GM21423 (cell line): ENCODE measurements around the gene PLCB1.
A peak's percentile ranks its signal among the peaks of the same experiment; 100 is the strongest.
"Not testable (repeated sequence)": the region's sequence is repeated elsewhere in the genome, so short reads cannot be mapped to it uniquely, and the experiment has no call there.

Source experiments
- ATAC-seq: cut with Tn5 transposase; IDR thresholded peaks from one replicate; pipeline ENCODE4 v1.9.1; 2021; ENCODE audit warnings: mild to moderate bottlenecking, moderate library complexity; ENCODE audit not compliant: unreplicated experiment

PLCB1 gene

GRCh38 chr20:8155812-8156211 lies 23.7 kb downstream of the PLCB1 start:
- ATAC-seq, result no peak

GRCh38 chr20:8156235-8157079 lies 24.4 kb downstream of the PLCB1 start:
- peak; percentile 67 for ATAC-seq

GRCh38 chr20:8159217-8159616 lies 27.2 kb downstream of the PLCB1 start:
- not testable (repeated sequence) for ATAC-seq

- no peak for ATAC-seq
Observed at GRCh38 chr20:8161264-8162071, 29.4 kb downstream of the PLCB1 start.

- ATAC-seq, result no peak
Observed at GRCh38 chr20:8162610-8163009, 30.5 kb downstream of the PLCB1 start.

GRCh38 chr20:8163543-8163942 lies 31.5 kb downstream of the PLCB1 start:
- ATAC-seq, result no peak

GRCh38 chr20:8166730-8167129 lies 34.7 kb downstream of the PLCB1 start:
- no peak for ATAC-seq

- no peak for ATAC-seq
Observed at GRCh38 chr20:8168785-8169288, 36.8 kb downstream of the PLCB1 start.

GRCh38 chr20:8170921-8171320 lies 38.9 kb downstream of the PLCB1 start:
- no peak for ATAC-seq

- no peak for ATAC-seq
Observed at GRCh38 chr20:8172191-8172590, 40.1 kb downstream of the PLCB1 start.

GRCh38 chr20:8175741-8176675 lies 43.9 kb downstream of the PLCB1 start:
- ATAC-seq, result no peak

GRCh38 chr20:8183526-8183925 lies 51.5 kb downstream of the PLCB1 start:
- ATAC-seq, result no peak

- ATAC-seq, result no peak
Observed at GRCh38 chr20:8187740-8188139, 55.7 kb downstream of the PLCB1 start.

GRCh38 chr20:8190043-8190880 lies 58.2 kb downstream of the PLCB1 start:
- no peak for ATAC-seq

- ATAC-seq, result no peak
Observed at GRCh38 chr20:8194721-8195120, 62.7 kb downstream of the PLCB1 start.

- no peak for ATAC-seq
Observed at GRCh38 chr20:8196096-8196495, 64.0 kb downstream of the PLCB1 start.

GRCh38 chr20:8200220-8200619 lies 68.2 kb downstream of the PLCB1 start:
- no peak for ATAC-seq

GRCh38 chr20:8203366-8203765 lies 71.3 kb downstream of the PLCB1 start:
- ATAC-seq, result no peak

GRCh38 chr20:8205996-8206395 lies 73.9 kb downstream of the PLCB1 start:
- ATAC-seq, result no peak

GRCh38 chr20:8208226-8208625 lies 76.2 kb downstream of the PLCB1 start:
- ATAC-seq, result no peak
